OCI-LY7 (cell line): Measurements from ENCODE around the gene HSPBP1.

Experiments used
- CTCF ChIP-seq: fragments of 200-600 bp; sonication (generic); conservative IDR thresholded peaks from 2 replicates; pipeline ENCODE4 v1.5.1; 2014; ENCODE audit warnings: mild to moderate bottlenecking, antibody characterized with exemption, low read length, moderate library complexity, mixed read lengths
- EZH2phosphoT487 ChIP-seq: fragments of 200-600 bp; sonication (generic); IDR thresholded peaks from 2 replicates; pipeline ENCODE4 v1.6.1; 2018; ENCODE audit warnings: low read depth, borderline replicate concordance, mild to moderate bottlenecking, mixed run types, antibody characterized with exemption, low read length, moderate library complexity, mixed read lengths

- TF ChIP-seq CTCF (no peak), EZH2phosphoT487 (no peak)
These were observed 25.1 kb upstream of the HSPBP1 start for GRCh38 chr19:55304980-55305379.
